ENCODE data around the gene DUSP1.
"Not testable (repeated sequence)": the region's sequence is repeated elsewhere in the genome, so short reads cannot be mapped to it uniquely, and the experiment has no call there.

DNA sequence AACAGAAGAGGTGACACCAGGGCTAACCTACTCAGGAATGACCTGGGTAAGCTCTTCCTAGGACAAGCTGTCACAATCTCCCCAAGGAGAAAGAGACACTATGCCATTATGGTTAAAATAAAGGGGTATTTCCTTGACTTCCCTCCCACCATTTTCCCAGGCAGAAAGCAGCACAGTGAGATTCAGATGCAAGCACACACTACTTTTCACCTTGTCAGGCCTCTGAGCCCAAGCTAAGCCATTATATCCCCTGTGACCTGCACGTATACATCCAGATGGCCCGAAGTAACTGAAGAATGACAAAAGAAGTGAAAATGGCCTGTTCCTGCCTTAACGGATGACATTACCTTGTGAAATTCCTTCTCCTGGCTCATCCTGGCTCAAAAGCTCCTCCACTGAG is 16.5 kb upstream of the DUSP1 start:
- TF ChIP-seq, protein P1, sequence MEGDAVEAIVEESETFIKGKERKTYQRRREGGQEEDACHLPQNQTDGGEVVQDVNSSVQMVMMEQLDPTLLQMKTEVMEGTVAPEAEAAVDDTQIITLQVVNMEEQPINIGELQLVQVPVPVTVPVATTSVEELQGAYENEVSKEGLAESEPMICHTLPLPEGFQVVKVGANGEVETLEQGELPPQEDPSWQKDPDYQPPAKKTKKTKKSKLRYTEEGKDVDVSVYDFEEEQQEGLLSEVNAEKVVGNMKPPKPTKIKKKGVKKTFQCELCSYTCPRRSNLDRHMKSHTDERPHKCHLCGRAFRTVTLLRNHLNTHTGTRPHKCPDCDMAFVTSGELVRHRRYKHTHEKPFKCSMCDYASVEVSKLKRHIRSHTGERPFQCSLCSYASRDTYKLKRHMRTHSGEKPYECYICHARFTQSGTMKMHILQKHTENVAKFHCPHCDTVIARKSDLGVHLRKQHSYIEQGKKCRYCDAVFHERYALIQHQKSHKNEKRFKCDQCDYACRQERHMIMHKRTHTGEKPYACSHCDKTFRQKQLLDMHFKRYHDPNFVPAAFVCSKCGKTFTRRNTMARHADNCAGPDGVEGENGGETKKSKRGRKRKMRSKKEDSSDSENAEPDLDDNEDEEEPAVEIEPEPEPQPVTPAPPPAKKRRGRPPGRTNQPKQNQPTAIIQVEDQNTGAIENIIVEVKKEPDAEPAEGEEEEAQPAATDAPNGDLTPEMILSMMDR (IDR thresholded peaks at IDR 0.05), result not testable (repeated sequence)
- TF ChIP-seq POLR2A, POLR2AphosphoS5, EP300 (IDR thresholded peaks at IDR 0.05): not testable (repeated sequence)
